Right lobe of liver (tissue), 4 donors: ENCODE data around the gene FXR2.

ENCODE experiments used
- CTCF ChIP-seq, 4 donors: fragments of 200-600 bp in 3 of 4; fragments of 450-650 bp in 1 of 4; IDR thresholded peaks; one replicate each; pipeline versions ENCODE4 v1.5.1 to v1.8.0; 2016 to 2022; ENCODE audit warnings: antibody characterized with exemption in 4 of 4, mild to moderate bottlenecking in 2 of 4
- POLR2A ChIP-seq: fragments of 450-650 bp; IDR thresholded peaks from one replicate; pipeline ENCODE4 v1.6.1; 2017; ENCODE audit warnings: antibody characterized with exemption, mild to moderate bottlenecking
- donor health status: DM: no; HTN: no; CAD: no.
- donor health status: DM: no; HTN: no; CAD: no.
- donor health status: DM: no; HTN: yes; CAD: no.

- TF ChIP-seq CTCF (IDR thresholded peaks at IDR 0.05) = no peak
- no peak for TF ChIP-seq POLR2A
These were observed 42.4 kb downstream of the FXR2 start for GRCh38 chr17:7572338-7572587.
